K562 (cell line): Measurements from ENCODE around the gene LPCAT3. TPM values are rescaled to one million over a fixed set of nuclear protein-coding genes. Genes with fewer than 3 reads are reported as not detected.

ENCODE experiments used
- ATAC-seq: fragments of 200-7000 bp; cut with Tn5 transposase; 3 replicates; pipeline ENCODE4 v1.9.1; 2020; ENCODE audit warnings: moderate library complexity
- BruUV-seq: library from RNA; stranded (reverse); fragments of 400-500 nt; replicated peaks from 2 replicates; lab custom pipeline; 2021; lab: Mats Ljungman, UMichigan
- CTCF ChIA-PET: fragments of 300-600 bp; formaldehyde crosslinking; extraction: SDS; loops from one replicate; lab custom pipeline; 2021; ENCODE audit warnings: low intra/inter-chr PET ratio; lab: Yijun Ruan, JAX
- POLR2A ChIA-PET: fragments of 300-600, 350-650 bp; sonication (Branson Sonifier 250); formaldehyde crosslinking; extraction: SDS; loops from one replicate; lab custom pipeline; 2021; ENCODE audit warnings: antibody characterized with exemption, inconsistent platforms; lab: Yijun Ruan, JAX
- DNase-seq, 4 experiments: peaks; one replicate each; pipeline versions ENCODE4 v3.0.0 to v3.0.0-alpha.2; 2011 to 2018; ENCODE audit warnings: low spot score in 3 of 4, mixed read lengths in 3 of 4; ENCODE audit errors: extremely low read depth in 1 of 4
- FAIRE-seq: peaks from 2 replicates; lab custom pipeline; 2011; peaks lifted over from hg19 to GRCh38; lab: Jason Lieb, UNC
- H2AFZ ChIP-seq: 2 replicates; pipeline ENCODE4 v1.6.0; 2011; ENCODE audit warnings: low read depth, low read length, control low read depth, inconsistent platforms
- H3K27ac ChIP-seq: fragments of 200-600 bp; 3 replicates; pipeline ENCODE4 v1.8.0; 2011; ENCODE audit warnings: low read depth, mild to moderate bottlenecking, control low read depth, inconsistent platforms, low read length, moderate library complexity, mixed read lengths; ENCODE audit errors: extremely low read depth
- H3K27me3 ChIP-seq, 2 experiments: fragments of 300-600 bp in 1 of 2; 2 replicates in 1 of 2; 3 replicates in 1 of 2; pipeline versions ENCODE4 v1.6.0 to v1.8.0; 2011; ENCODE audit warnings: inconsistent platforms in 2 of 2, low read length in 2 of 2, mild to moderate bottlenecking in 1 of 2, mixed read lengths in 1 of 2, moderate library complexity in 1 of 2; ENCODE audit not compliant: control insufficient read depth in 2 of 2, insufficient read depth in 2 of 2
- H3K36me3 ChIP-seq: fragments of 300-600 bp; 3 replicates; pipeline ENCODE4 v1.8.0; 2011; ENCODE audit warnings: mild to moderate bottlenecking, low read length, inconsistent platforms; ENCODE audit not compliant: control insufficient read depth, insufficient read depth
- H3K4me1 ChIP-seq, 2 experiments: fragments of 200-600 bp in 1 of 2; replicated peaks in 1 of 2; 2 replicates in 1 of 2; 3 replicates in 1 of 2; pipeline versions ENCODE4 v1.5.1 to v1.8.0; 2011; ENCODE audit warnings: inconsistent platforms in 2 of 2, low read length in 2 of 2, mild to moderate bottlenecking in 1 of 2, mixed read lengths in 1 of 2, moderate library complexity in 1 of 2; ENCODE audit not compliant: control insufficient read depth in 2 of 2, insufficient read depth in 2 of 2
- H3K4me2 ChIP-seq: 2 replicates; pipeline ENCODE4 v1.6.1; 2011; ENCODE audit warnings: low read length, control low read depth, inconsistent platforms, mixed read lengths; ENCODE audit not compliant: insufficient read depth
- H3K4me3 ChIP-seq: fragments of 200-600 bp; sonication (generic), shearing (Covaris generic); 2 replicates; pipeline ENCODE4 v1.5.1; 2016; ENCODE audit warnings: control low read depth, inconsistent platforms
- H3K79me2 ChIP-seq: fragments of 200-600 bp; 3 replicates; pipeline ENCODE4 v1.8.0; 2011; ENCODE audit warnings: low read length, inconsistent platforms; ENCODE audit not compliant: control insufficient read depth, insufficient read depth
- H3K9ac ChIP-seq, 2 experiments: 2 replicates each; pipeline versions ENCODE4 v1.6.0 to v1.6.1; 2011; ENCODE audit warnings: low read depth in 2 of 2, low read length in 2 of 2, control low read depth in 1 of 2, inconsistent platforms in 1 of 2, mild to moderate bottlenecking in 1 of 2, mixed read lengths in 1 of 2; ENCODE audit not compliant: insufficient read depth in 1 of 2
- H3K9me1 ChIP-seq: one replicate; pipeline ENCODE4 v1.6.0; 2011; ENCODE audit warnings: inconsistent platforms, mild to moderate bottlenecking, low read length, moderate library complexity; ENCODE audit not compliant: control insufficient read depth, insufficient read depth
- H3K9me3 ChIP-seq: replicated peaks from 2 replicates; pipeline ENCODE4 v1.5.1; 2011; ENCODE audit warnings: low read depth, low read length, inconsistent platforms; ENCODE audit not compliant: control insufficient read depth, insufficient read depth
- H4K20me1 ChIP-seq: replicated peaks from 2 replicates; pipeline ENCODE4 v1.6.1; 2011; ENCODE audit warnings: low read length, inconsistent platforms, mixed read lengths; ENCODE audit not compliant: control insufficient read depth, insufficient read depth
- ARID3B ChIP-seq: fragments of 250-450 bp; sonication (Bioruptor Pico); IDR thresholded peaks from 2 replicates; pipeline ENCODE4 v1.4.0; 2020; ENCODE audit warnings: borderline replicate concordance
- BRD4 ChIP-seq: fragments of 200-600 bp; sonication (generic); IDR thresholded peaks from 2 replicates; pipeline ENCODE4 v1.6.1; 2017; ENCODE audit warnings: inconsistent platforms
- DIDO1 ChIP-seq: fragments of 450-650 bp; IDR thresholded peaks from 2 replicates; pipeline ENCODE4 v1.6.1; 2016; ENCODE audit warnings: low read depth, missing biosample characterization, missing genetic modification characterization
- FOXO4 ChIP-seq: fragments of 450-650 bp; formaldehyde crosslinking; IDR thresholded peaks from 2 replicates; pipeline ENCODE4 v1.4.0; 2020; ENCODE audit warnings: mild to moderate bottlenecking, moderate library complexity
- IRF9 ChIP-seq: fragments of 450-650 bp; IDR thresholded peaks from 2 replicates; pipeline ENCODE4 v1.6.1; 2016; ENCODE audit warnings: missing biosample characterization, missing genetic modification characterization
- MAZ ChIP-seq, 2 experiments: fragments of 450-650 bp in 1 of 2; sonication (generic) in 1 of 2; formaldehyde crosslinking; IDR thresholded peaks in 1 of 2; conservative IDR thresholded peaks in 1 of 2; 2 replicates each; pipeline versions ENCODE4 v1.4.0 to v1.5.0; 2020; ENCODE audit warnings: mild to moderate bottlenecking in 1 of 2, missing genetic modification reagents in 1 of 2
- MED1 ChIP-seq: sonication (generic); formaldehyde crosslinking; IDR thresholded peaks from 2 replicates; pipeline ENCODE4 v1.8.1; 2023; ENCODE audit warnings: missing genetic modification reagents, borderline replicate concordance
- NR2C1 ChIP-seq, 2 experiments: fragments of 450-650 bp; IDR thresholded peaks; 2 replicates each; pipeline ENCODE4 v1.6.1; 2017; ENCODE audit warnings: mild to moderate bottlenecking in 2 of 2, antibody characterized with exemption in 1 of 2, inconsistent platforms in 1 of 2, missing compliant biosample characterization in 1 of 2, missing genetic modification characterization in 1 of 2
- SMC3 ChIP-seq: conservative IDR thresholded peaks from 2 replicates; pipeline ENCODE4 v1.6.1; 2011; ENCODE audit warnings: low read depth, low read length, improper control_type of control experiment; ENCODE audit not compliant: insufficient read depth
- ZFX ChIP-seq: sonication (generic); formaldehyde crosslinking; IDR thresholded peaks from 2 replicates; pipeline ENCODE4 v1.8.0; 2022; ENCODE audit warnings: mild to moderate bottlenecking, missing genetic modification reagents, moderate library complexity
- ZKSCAN1 ChIP-seq: fragments of 150-350 bp; IDR thresholded peaks from 2 replicates; pipeline ENCODE4 v1.6.1; 2016; ENCODE audit warnings: low read depth, low read length
- ZNF77 ChIP-seq: fragments of 250-450 bp; sonication (Bioruptor Pico); IDR thresholded peaks from 2 replicates; pipeline ENCODE4 v1.5.0; 2020
- WGBS: fragments of 100-300 bp; shearing (Covaris generic); methylation state at CpG from one replicate; pipeline ENCODE4 v1.1.6; 2016; ENCODE audit warnings: low coverage, mixed read lengths; ENCODE audit not compliant: insufficient coverage; ENCODE audit errors: missing lambda C conversion rate; 5-methylcytosine and 5-hydroxymethylcytosine counted together
- in situ Hi-C: fragments of 300-500 bp; cut with MboI; formaldehyde crosslinking; loops from 4 replicates; pipeline ENCODE4 v1.15.0; 2018; ENCODE audit warnings: inconsistent platforms, mixed read lengths
- intact Hi-C: fragments of 100-400 bp; cut with micrococcal nuclease; formaldehyde crosslinking; loops from 2 replicates; pipeline ENCODE4 v1.14.2; 2022
- polyA plus RNA-seq, 8 experiments: library from polyadenylated mRNA; depleted of rRNA in 4 of 8; stranded (reverse) in 5 of 8; unstranded in 3 of 8; fragments of >200 nt; fragmentation: Nextera tagmentation in 2 of 8; fragmentation: Illumina TruSeq in 1 of 8; extraction: Ambion mirVana in 2 of 8; extraction: Trizol in 1 of 8; gene quantifications; 2 replicates each; pipeline versions ENCODE4 v1.2.1 to v1.2.3, GENCODE V29; 2011 to 2014; ENCODE audit warnings: inconsistent platforms in 1 of 8, missing spikeins in 1 of 8
- total RNA-seq, 7 experiments: library from RNA; depleted of rRNA in 6 of 7; stranded (reverse); fragments of >200 nt in 6 of 7; fragmentation: Illumina TruSeq in 2 of 7; extraction: Trizol in 2 of 7; gene quantifications; 2 replicates each; pipeline versions ENCODE4 v1.2.1 to v1.2.3, GENCODE V29; 2011 to 2021; ENCODE audit warnings: low replicate concordance in 1 of 7
- TF ChIP-seq, protein P1 (sequence below): sonication (generic); IDR thresholded peaks from 2 replicates; pipeline ENCODE4 v1.6.1; 2016

Gene LPCAT3
- total and polyA plus RNA-seq, 9 of the 15 experiments (the other 6 are each of a cell fraction or from before 2014, with no cell fraction given): 4.9 to 52.5 (median 25.3) TPM

- DNase-seq: peak in 1 of 4 experiments; percentile 36
- FAIRE-seq: peak; percentile 49
- Histone ChIP-seq H3K4me1 (peaks cover 14 to 62% of the 10 kb centered on the region in 2 experiments), H3K36me3 (peaks cover 4% of the 10 kb centered on the region; the same call in 1 of the 3 replicates), H3K4me3 (no peak overlapping the region), H3K9me3 (no peaks in the 10 kb centered on the region), H3K27ac (no peak overlapping the region), H3K79me2 (peaks cover 6% of the 10 kb centered on the region), H3K27me3 (no peaks in the 10 kb centered on the region), H3K9ac (peak overlapping the region in 1 of 2 experiments; percentile 31; a peak in 1 of 4 replicates), H3K4me2 (no peak overlapping the region), H4K20me1 (no peaks in the 10 kb centered on the region), H3K9me1 (no peaks in the 10 kb centered on the region), H2AFZ (no peak overlapping the region)
- ChIA-PET POLR2A (no interaction called here), CTCF (no interaction called here)
- in situ Hi-C loops: no loop called here
- BruUV-seq: no TSS peak
- peak; percentile 36 for ATAC-seq
- intact Hi-C loops: no loop called here
- WGBS: 57% methylated on average over 1 of the region's 1 CpG
- TF ChIP-seq IRF9: no peak
- TF ChIP-seq ZKSCAN1: no peak
- TF ChIP-seq NR2C1 (IDR thresholded peaks at IDR 0.05): peak; percentile 86
- TF ChIP-seq NR2C1 (tag; IDR thresholded peaks at IDR 0.05): peak; percentile 82
- TF ChIP-seq ZFX (CRISPR knock-in tag): peak; percentile 34
- TF ChIP-seq SMC3: 0 out of 2 replicates have a peak, but pooled peaks have one; percentile 18
- TF ChIP-seq BRD4: no peak
- no peak for TF ChIP-seq MED1 (CRISPR knock-in tag)
- TF ChIP-seq FOXO4: no peak
- TF ChIP-seq MAZ (CRISPR knock-in tag; conservative IDR thresholded peaks at IDR 0.05 in 1 of 2, IDR thresholded peaks at IDR 0.05 in 1 of 2): no peak
- TF ChIP-seq ARID3B (CRISPR knock-in tag): no peak
- no peak for TF ChIP-seq ZNF77 (CRISPR knock-in tag)
- TF ChIP-seq, protein P1, sequence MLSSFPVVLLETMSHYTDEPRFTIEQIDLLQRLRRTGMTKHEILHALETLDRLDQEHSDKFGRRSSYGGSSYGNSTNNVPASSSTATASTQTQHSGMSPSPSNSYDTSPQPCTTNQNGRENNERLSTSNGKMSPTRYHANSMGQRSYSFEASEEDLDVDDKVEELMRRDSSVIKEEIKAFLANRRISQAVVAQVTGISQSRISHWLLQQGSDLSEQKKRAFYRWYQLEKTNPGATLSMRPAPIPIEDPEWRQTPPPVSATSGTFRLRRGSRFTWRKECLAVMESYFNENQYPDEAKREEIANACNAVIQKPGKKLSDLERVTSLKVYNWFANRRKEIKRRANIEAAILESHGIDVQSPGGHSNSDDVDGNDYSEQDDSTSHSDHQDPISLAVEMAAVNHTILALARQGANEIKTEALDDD: no peak
- no peak for TF ChIP-seq DIDO1 (tag)
Observed at GRCh38 chr12:6950401-6950801, 67.9 kb downstream of the LPCAT3 start.
